Epithelial cell of esophagus (primary cell): ENCODE data around the gene TTC7B.

Source experiments
- DNase-seq: peaks from one replicate; pipeline ENCODE4 v3.0.0; 2010; ENCODE audit warnings: low read depth
- H3K4me3 ChIP-seq: 2 replicates; pipeline ENCODE4 v1.5.1; 2011; ENCODE audit warnings: mild to moderate bottlenecking, low read length, control low read depth
- CTCF ChIP-seq: IDR thresholded peaks from 2 replicates; pipeline ENCODE4 v1.5.1; 2011; ENCODE audit warnings: low read depth, mild to moderate bottlenecking, low read length, control low read depth, inconsistent platforms; ENCODE audit not compliant: insufficient read depth; ENCODE audit errors: missing control alignments

The TTC7B gene

GRCh38 chr14:90617961-90618360 lies 198.3 kb downstream of the TTC7B start:
- TF ChIP-seq CTCF, result no peak
- no peak for DNase-seq
- no peak overlapping the region for H3K4me3 ChIP-seq

- no peak for TF ChIP-seq CTCF
- no peak overlapping the region for H3K4me3 ChIP-seq
- DNase-seq, result no peak
Observed at GRCh38 chr14:90616881-90617280, 199.3 kb downstream of the TTC7B start.

GRCh38 chr14:90616313-90616712 lies 199.9 kb downstream of the TTC7B start:
- DNase-seq, result no peak
- no peak overlapping the region for H3K4me3 ChIP-seq
- no peak for TF ChIP-seq CTCF

GRCh38 chr14:90615517-90616060 lies 200.6 kb downstream of the TTC7B start:
- TF ChIP-seq CTCF, result no peak
- no peak overlapping the region for H3K4me3 ChIP-seq
- no peak for DNase-seq

GRCh38 chr14:90614696-90615516 lies 201.3 kb downstream of the TTC7B start:
- no peak for TF ChIP-seq CTCF
- H3K4me3 ChIP-seq, result no peak overlapping the region
- no peak for DNase-seq

GRCh38 chr14:90613997-90614396 lies 202.2 kb downstream of the TTC7B start:
- no peak for DNase-seq
- TF ChIP-seq CTCF, result no peak
- no peak overlapping the region for H3K4me3 ChIP-seq

- DNase-seq, result no peak
- H3K4me3 ChIP-seq, result no peak overlapping the region
- TF ChIP-seq CTCF, result no peak
Observed at GRCh38 chr14:90613453-90613852, 202.8 kb downstream of the TTC7B start.
